ENCODE results near the gene SCARB1. TPM values are rescaled to one million over a fixed set of nuclear protein-coding genes. Genes with fewer than 3 reads are reported as not detected.
A peak's percentile ranks its signal among the peaks of the same experiment; 100 is the strongest.

Gene SCARB1
- total and polyA plus RNA-seq, 2 of the 13 experiments (the other 11 are each of a cell fraction or from before 2014, with no cell fraction given), result 63.4 to 160 TPM

- TF ChIP-seq ZSCAN5A (CRISPR knock-in tag; IDR thresholded peaks at IDR 0.05; ENCODE audit: borderline replicate concordance) (0 out of 2 replicates have a peak, but pooled peaks have one; percentile 13), ZNF260 (CRISPR knock-in tag; IDR thresholded peaks at IDR 0.05; ENCODE audit: borderline replicate concordance, low read depth) (no peak), HDAC6 (IDR thresholded peaks at IDR 0.05; ENCODE audit: low read depth, low read length) (no peak), HMGA1 (CRISPR knock-in tag; conservative IDR thresholded peaks at IDR 0.05) (no peak), ZNF317 (CRISPR knock-in tag; IDR thresholded peaks at IDR 0.05) (peak; percentile 75), AKAP8 (CRISPR knock-in tag; IDR thresholded peaks at IDR 0.05) (peak; percentile 58; the same call in 1 of the 2 replicates), MXI1 (IDR thresholded peaks at IDR 0.05; ENCODE audit: borderline replicate concordance, low read depth, low read length) (peak; percentile 91; the same call in 1 of the 3 replicates), NBN (conservative IDR thresholded peaks at IDR 0.05) (no peak), HOXA9 (CRISPR knock-in tag; IDR thresholded peaks at IDR 0.05; ENCODE audit: borderline replicate concordance) (no peak), CREB1 (IDR thresholded peaks at IDR 0.05) (peak; percentile 75), CREB1 (CRISPR knock-in tag; IDR thresholded peaks at IDR 0.05) (peak; percentile 91), ZNF709 (CRISPR knock-in tag; IDR thresholded peaks at IDR 0.05) (no peak), FOXA3 (CRISPR knock-in tag; IDR thresholded peaks at IDR 0.05) (peak; percentile 75), ZBTB10 (CRISPR knock-in tag; IDR thresholded peaks at IDR 0.05; ENCODE audit: borderline replicate concordance) (no peak), ZNF496 (CRISPR knock-in tag; IDR thresholded peaks at IDR 0.05; ENCODE audit: insufficient replicate concordance) (no peak), TGIF2 (CRISPR knock-in tag; IDR thresholded peaks at IDR 0.05) (no peak)
- TF ChIP-seq, protein P1, sequence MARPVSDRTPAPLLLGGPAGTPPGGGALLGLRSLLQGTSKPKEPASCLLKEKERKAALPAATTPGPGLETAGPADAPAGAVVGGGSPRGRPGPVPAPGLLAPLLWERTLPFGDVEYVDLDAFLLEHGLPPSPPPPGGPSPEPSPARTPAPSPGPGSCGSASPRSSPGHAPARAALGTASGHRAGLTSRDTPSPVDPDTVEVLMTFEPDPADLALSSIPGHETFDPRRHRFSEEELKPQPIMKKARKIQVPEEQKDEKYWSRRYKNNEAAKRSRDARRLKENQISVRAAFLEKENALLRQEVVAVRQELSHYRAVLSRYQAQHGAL (CRISPR knock-in tag; IDR thresholded peaks at IDR 0.05; ENCODE audit: not compliant biosample characterization), result no peak
- TF ChIP-seq, protein P2, sequence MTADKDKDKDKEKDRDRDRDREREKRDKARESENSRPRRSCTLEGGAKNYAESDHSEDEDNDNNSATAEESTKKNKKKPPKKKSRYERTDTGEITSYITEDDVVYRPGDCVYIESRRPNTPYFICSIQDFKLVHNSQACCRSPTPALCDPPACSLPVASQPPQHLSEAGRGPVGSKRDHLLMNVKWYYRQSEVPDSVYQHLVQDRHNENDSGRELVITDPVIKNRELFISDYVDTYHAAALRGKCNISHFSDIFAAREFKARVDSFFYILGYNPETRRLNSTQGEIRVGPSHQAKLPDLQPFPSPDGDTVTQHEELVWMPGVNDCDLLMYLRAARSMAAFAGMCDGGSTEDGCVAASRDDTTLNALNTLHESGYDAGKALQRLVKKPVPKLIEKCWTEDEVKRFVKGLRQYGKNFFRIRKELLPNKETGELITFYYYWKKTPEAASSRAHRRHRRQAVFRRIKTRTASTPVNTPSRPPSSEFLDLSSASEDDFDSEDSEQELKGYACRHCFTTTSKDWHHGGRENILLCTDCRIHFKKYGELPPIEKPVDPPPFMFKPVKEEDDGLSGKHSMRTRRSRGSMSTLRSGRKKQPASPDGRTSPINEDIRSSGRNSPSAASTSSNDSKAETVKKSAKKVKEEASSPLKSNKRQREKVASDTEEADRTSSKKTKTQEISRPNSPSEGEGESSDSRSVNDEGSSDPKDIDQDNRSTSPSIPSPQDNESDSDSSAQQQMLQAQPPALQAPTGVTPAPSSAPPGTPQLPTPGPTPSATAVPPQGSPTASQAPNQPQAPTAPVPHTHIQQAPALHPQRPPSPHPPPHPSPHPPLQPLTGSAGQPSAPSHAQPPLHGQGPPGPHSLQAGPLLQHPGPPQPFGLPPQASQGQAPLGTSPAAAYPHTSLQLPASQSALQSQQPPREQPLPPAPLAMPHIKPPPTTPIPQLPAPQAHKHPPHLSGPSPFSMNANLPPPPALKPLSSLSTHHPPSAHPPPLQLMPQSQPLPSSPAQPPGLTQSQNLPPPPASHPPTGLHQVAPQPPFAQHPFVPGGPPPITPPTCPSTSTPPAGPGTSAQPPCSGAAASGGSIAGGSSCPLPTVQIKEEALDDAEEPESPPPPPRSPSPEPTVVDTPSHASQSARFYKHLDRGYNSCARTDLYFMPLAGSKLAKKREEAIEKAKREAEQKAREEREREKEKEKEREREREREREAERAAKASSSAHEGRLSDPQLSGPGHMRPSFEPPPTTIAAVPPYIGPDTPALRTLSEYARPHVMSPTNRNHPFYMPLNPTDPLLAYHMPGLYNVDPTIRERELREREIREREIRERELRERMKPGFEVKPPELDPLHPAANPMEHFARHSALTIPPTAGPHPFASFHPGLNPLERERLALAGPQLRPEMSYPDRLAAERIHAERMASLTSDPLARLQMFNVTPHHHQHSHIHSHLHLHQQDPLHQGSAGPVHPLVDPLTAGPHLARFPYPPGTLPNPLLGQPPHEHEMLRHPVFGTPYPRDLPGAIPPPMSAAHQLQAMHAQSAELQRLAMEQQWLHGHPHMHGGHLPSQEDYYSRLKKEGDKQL (CRISPR knock-in tag; IDR thresholded peaks at IDR 0.05; ENCODE audit: low read depth), result no peak
These were observed 25.5 kb downstream of the SCARB1 start (continued) for GRCh38 chr12:124837958-124838803.
